ENCODE results near the gene PAPSS2. TPM values are rescaled to one million over a fixed set of nuclear protein-coding genes. Genes with fewer than 3 reads are reported as not detected.

Gene PAPSS2
- total RNA-seq, 4 donors from 2014 or later, result 2.2 to 5.1 (median 4.5) TPM

DNA sequence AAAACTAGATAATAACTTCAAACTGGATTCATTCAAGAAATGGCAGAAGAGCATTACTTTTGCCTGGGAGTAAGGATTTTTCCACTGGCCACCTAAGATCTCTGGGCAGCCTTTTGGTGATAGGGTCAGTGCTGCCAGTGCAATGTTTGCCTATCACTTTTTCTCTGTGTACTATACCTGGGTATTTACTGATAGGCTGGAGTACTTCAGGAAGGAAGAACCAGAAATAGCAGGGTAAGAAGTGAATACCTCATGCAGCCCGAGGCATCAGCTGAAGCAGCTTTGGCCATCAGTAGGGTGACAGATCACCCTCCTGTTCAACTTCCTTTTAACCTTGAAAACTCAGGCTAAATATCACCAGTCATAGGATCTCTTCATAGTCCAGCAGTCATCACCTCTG is 5.5 kb upstream of the PAPSS2 start:
- no peak overlapping the region for H3K4me3 ChIP-seq (ENCODE audit: low read depth, poor library complexity, severe bottlenecking)
- TF ChIP-seq, protein P1, sequence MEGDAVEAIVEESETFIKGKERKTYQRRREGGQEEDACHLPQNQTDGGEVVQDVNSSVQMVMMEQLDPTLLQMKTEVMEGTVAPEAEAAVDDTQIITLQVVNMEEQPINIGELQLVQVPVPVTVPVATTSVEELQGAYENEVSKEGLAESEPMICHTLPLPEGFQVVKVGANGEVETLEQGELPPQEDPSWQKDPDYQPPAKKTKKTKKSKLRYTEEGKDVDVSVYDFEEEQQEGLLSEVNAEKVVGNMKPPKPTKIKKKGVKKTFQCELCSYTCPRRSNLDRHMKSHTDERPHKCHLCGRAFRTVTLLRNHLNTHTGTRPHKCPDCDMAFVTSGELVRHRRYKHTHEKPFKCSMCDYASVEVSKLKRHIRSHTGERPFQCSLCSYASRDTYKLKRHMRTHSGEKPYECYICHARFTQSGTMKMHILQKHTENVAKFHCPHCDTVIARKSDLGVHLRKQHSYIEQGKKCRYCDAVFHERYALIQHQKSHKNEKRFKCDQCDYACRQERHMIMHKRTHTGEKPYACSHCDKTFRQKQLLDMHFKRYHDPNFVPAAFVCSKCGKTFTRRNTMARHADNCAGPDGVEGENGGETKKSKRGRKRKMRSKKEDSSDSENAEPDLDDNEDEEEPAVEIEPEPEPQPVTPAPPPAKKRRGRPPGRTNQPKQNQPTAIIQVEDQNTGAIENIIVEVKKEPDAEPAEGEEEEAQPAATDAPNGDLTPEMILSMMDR (IDR thresholded peaks at IDR 0.05), result no peak
- no peak for TF ChIP-seq POLR2A (IDR thresholded peaks at IDR 0.05)
- intact Hi-C loops (cut with DNase I; ENCODE audit: low total_unique reads), result no loop called here
- no peak for DNase-seq (ENCODE audit: low spot score in 2 of 2)
- WGBS, 2 donors, result 70 to 81% methylated on average over 1 of the region's 1 CpG

DNA sequence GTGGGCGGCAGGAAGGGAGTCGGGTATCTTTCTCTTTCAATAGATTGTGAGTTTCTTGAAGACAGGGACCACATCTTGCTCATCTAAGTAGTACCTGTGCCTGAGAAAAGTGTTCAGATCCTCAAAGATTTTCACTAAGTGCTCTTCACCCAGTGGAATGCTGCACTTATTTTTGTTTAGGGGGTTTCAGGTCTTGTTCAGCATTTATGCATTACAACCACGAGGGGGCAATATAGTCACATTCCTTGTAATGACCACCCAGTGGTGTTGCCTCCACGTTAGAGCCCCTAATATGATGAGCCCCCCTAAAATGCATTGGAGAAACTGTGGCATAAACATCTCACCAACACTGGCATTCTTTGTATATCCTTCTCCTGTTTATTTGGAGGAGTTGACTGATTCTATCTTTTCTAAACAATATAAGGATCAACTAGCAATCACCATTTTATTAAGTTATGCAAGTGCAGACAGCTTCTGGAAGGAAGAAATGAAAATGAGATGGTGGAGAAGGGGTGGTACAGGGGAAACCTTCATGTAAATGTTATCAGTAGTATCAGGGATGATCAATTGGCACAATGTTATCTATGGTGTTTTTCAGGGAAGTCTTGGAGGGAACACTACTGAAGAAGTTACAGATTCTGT is 3.1 kb upstream of the PAPSS2 start:
- intact Hi-C loops (cut with DNase I; ENCODE audit: low total_unique reads), result no loop called here
- no peak for TF ChIP-seq POLR2A (IDR thresholded peaks at IDR 0.05)
- TF ChIP-seq, protein P1 (IDR thresholded peaks at IDR 0.05), result no peak
- DNase-seq (ENCODE audit: low spot score in 2 of 2), result no peak

DNA sequence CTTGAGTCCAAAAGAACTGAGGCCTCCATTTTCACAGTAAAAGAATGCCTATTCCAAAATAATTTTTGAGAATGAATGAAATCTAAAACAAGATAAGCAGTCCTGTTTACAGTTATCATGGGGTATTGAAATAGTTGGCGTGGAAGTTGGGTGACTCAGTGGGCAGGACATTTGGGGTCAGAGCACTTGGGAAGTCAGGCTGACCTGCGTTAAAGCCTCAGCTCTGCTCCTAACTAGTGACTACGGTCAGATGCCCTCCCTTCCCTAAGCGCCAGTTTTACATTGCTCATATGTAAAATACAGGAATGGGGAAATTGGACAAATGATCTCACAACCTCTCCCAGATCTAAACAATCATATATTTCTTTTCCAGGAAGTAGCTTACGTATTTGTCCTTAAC is 2.3 kb upstream of the PAPSS2 start:
- 65 to 80% methylated on average over 5 of the region's 5 CpGs for WGBS, 2 donors
- TF ChIP-seq, protein P1 (IDR thresholded peaks at IDR 0.05), result no peak
- no peak for TF ChIP-seq POLR2A (IDR thresholded peaks at IDR 0.05)

More for the DNA sequence above, 3.1 kb upstream of the PAPSS2 start:
- WGBS, 2 donors, result 43 to 45% methylated on average over 4 of the region's 4 CpGs
- H3K4me3 ChIP-seq (ENCODE audit: low read depth, poor library complexity, severe bottlenecking), result no peak overlapping the region

DNA sequence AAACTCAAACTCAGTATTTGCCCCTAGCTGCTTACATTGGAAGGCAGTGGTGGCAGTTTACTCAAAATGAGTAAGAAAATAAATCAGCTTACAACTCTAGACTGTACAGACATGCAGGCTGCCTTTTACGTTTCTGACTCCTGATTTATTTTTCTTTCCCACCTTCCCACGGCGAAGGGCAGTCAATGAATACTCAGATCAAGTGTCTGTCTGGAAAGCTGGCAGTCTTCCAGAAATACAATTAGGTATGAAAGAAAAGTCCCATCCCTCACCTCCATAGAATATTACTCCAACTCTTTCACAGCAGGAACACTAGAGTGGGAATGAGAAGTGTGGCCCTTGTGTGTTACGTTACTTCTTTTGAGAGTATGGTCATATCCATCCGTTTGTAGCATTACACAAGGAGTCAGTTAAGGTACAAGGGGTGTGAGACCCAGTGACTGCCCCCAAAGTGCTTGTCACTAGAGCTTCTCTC is 1.3 kb upstream of the PAPSS2 start:
- WGBS, 2 donors, result 81 to 84% methylated on average over 5 of the region's 5 CpGs
- TF ChIP-seq POLR2A (IDR thresholded peaks at IDR 0.05), result no peak
- TF ChIP-seq, protein P1 (IDR thresholded peaks at IDR 0.05), result no peak
- H3K4me3 ChIP-seq (ENCODE audit: low read depth, poor library complexity, severe bottlenecking), result no peak overlapping the region
- no peak for DNase-seq (ENCODE audit: low spot score in 2 of 2)
- intact Hi-C loops (cut with DNase I; ENCODE audit: low total_unique reads), result no loop called here

More for the DNA sequence above, 2.3 kb upstream of the PAPSS2 start:
- intact Hi-C loops (cut with DNase I; ENCODE audit: low total_unique reads), result no loop called here
- no peak for DNase-seq (ENCODE audit: low spot score in 2 of 2)
- H3K4me3 ChIP-seq (ENCODE audit: low read depth, poor library complexity, severe bottlenecking), result no peak overlapping the region

DNA sequence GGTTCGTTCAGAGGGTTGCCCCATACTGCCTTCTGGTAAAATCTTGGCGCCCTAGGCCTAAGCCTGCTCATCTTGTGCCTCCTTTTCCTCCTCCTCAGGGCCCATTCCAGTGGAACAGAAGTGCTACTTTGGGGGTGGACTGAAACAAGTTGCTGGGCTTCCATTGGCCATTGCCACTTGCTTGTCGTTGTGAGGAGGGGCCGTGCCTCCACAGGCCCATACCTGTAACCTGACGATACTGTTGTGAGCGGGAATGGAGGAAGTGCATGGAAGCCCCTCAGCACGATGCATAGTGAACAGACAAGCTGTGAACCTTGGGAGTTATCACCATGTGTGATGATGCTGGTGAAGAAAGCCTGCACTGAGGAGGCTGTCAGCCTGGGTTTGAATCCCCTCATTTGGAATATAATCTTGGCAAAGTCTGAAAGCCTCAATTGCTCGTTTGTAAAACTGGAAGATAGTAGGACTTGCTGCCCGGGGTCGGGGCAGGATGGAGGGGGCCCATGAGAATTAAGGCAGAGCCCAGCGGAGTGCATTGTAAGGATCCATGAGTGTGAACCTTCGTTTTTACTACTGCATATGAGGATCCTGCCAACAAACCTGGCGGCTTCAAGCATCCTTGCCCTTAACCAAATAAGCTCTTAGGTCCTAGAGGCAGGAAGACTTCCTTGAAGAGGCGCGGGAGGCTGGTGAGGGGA is 671 bp upstream of the PAPSS2 start:
- WGBS, 2 donors, result 71 to 77% methylated on average over 13 to 15 of the region's 15 CpGs
- intact Hi-C loops (cut with DNase I; ENCODE audit: low total_unique reads), result no loop called here
- TF ChIP-seq, protein P1 (IDR thresholded peaks at IDR 0.05), result no peak
- no peak for DNase-seq (ENCODE audit: low spot score in 2 of 2)
- no peak overlapping the region for H3K4me3 ChIP-seq (ENCODE audit: low read depth, poor library complexity, severe bottlenecking)

Measured in lower leg skin (tissue), 4 donors.